ENCODE data around the gene SLC31A1. TPM values are rescaled to one million over a fixed set of nuclear protein-coding genes. Genes with fewer than 3 reads are reported as not detected.

SLC31A1 gene
- total and polyA plus RNA-seq, 5 donors from 2014 or later = 3.1 to 6.1 (median 4.8) TPM

- no peak overlapping the region for H3K27ac Mint-ChIP-seq
- H3K36me3 Mint-ChIP-seq = no peaks in the 10 kb centered on the region
- Histone ChIP-seq H3K36me3 (ENCODE audit: control insufficient read depth, insufficient read depth, low read length) (no peaks in the 10 kb centered on the region), H3K27ac (ENCODE audit: insufficient read depth, low read length, poor library complexity, severe bottlenecking) (no peak overlapping the region), H3K9me3 (ENCODE audit: control insufficient read depth in 2 of 2, low read length in 2 of 2) (no peaks in the 10 kb centered on the region), H3K4me1 (ENCODE audit: control insufficient read depth, insufficient read depth, low read length, poor library complexity, severe bottlenecking) (no peaks in the 10 kb centered on the region), H3K4me3 (ENCODE audit: low read depth, low read length) (no peak overlapping the region), H3K27me3 (ENCODE audit: control insufficient read depth, insufficient read depth, low read length) (no peaks in the 10 kb centered on the region)
- ATAC-seq (ENCODE audit: low read depth in 2 of 2) (no peak), DNase-seq (no peak)
- H3K4me3 Mint-ChIP-seq = no peak overlapping the region
- no peaks in the 10 kb centered on the region for H3K27me3 Mint-ChIP-seq
- peaks cover 0 to 3% (median 0%) of the 10 kb centered on the region in 4 donors for H3K4me1 Mint-ChIP-seq
- H3K9me3 Mint-ChIP-seq = no peaks in the 10 kb centered on the region
These were observed 77.8 kb downstream of the SLC31A1 start for GRCh38 chr9:113298924-113299770.

GRCh38 chr9:113299800-113300292 is 78.5 kb downstream of the SLC31A1 start:
- H3K9me3 Mint-ChIP-seq = no peaks in the 10 kb centered on the region
- H3K4me3 ChIP-seq (ENCODE audit: low read depth, low read length) = no peak overlapping the region
- DNase-seq = no peak
- H3K9me3 ChIP-seq (ENCODE audit: control insufficient read depth in 2 of 2, low read length in 2 of 2) = no peaks in the 10 kb centered on the region
- no peaks in the 10 kb centered on the region for H3K36me3 Mint-ChIP-seq
- no peak overlapping the region for H3K27ac Mint-ChIP-seq
- H3K36me3 ChIP-seq (ENCODE audit: control insufficient read depth, insufficient read depth, low read length) = no peaks in the 10 kb centered on the region
- H3K27me3 Mint-ChIP-seq = no peaks in the 10 kb centered on the region
- no peaks in the 10 kb centered on the region for H3K4me1 ChIP-seq (ENCODE audit: control insufficient read depth, insufficient read depth, low read length, poor library complexity, severe bottlenecking)
- H3K4me3 Mint-ChIP-seq = no peak overlapping the region
- no peak for ATAC-seq (ENCODE audit: low read depth in 2 of 2)
- no peak overlapping the region for H3K27ac ChIP-seq (ENCODE audit: insufficient read depth, low read length, poor library complexity, severe bottlenecking)
- H3K4me1 Mint-ChIP-seq = peaks cover 0 to 3% (median 0%) of the 10 kb centered on the region in 4 donors
- no peaks in the 10 kb centered on the region for H3K27me3 ChIP-seq (ENCODE audit: control insufficient read depth, insufficient read depth, low read length)

- H3K36me3 ChIP-seq (ENCODE audit: control insufficient read depth, insufficient read depth, low read length) = no peaks in the 10 kb centered on the region
- H3K27me3 ChIP-seq (ENCODE audit: control insufficient read depth, insufficient read depth, low read length) = no peaks in the 10 kb centered on the region
- Mint-ChIP-seq H3K36me3 (no peaks in the 10 kb centered on the region), H3K27me3 (no peaks in the 10 kb centered on the region), H3K9me3 (no peaks in the 10 kb centered on the region), H3K27ac (no peak overlapping the region), H3K4me3 (no peak overlapping the region), H3K4me1 (peaks cover 0 to 3% (median 0%) of the 10 kb centered on the region in 4 donors)
- DNase-seq = no peak
- H3K27ac ChIP-seq (ENCODE audit: insufficient read depth, low read length, poor library complexity, severe bottlenecking) = no peak overlapping the region
- H3K9me3 ChIP-seq (ENCODE audit: control insufficient read depth in 2 of 2, low read length in 2 of 2) = no peaks in the 10 kb centered on the region
- no peaks in the 10 kb centered on the region for H3K4me1 ChIP-seq (ENCODE audit: control insufficient read depth, insufficient read depth, low read length, poor library complexity, severe bottlenecking)
- ATAC-seq (ENCODE audit: low read depth in 2 of 2) = no peak
- no peak overlapping the region for H3K4me3 ChIP-seq (ENCODE audit: low read depth, low read length)
These were observed 80.2 kb downstream of the SLC31A1 start for GRCh38 chr9:113301548-113301947.

GRCh38 chr9:113302792-113303418 is 81.6 kb downstream of the SLC31A1 start, which contains the start of gene RNF183:
TSS of gene RNF183 (minus strand) at chr9:113303376. CDS start at chr9:113298184, 5,192 bp downstream.
- Histone ChIP-seq H3K4me3 (ENCODE audit: low read depth, low read length) (no peak within 1 kb of the TSS), H3K9me3 (ENCODE audit: control insufficient read depth in 2 of 2, low read length in 2 of 2) (no peaks in the 10 kb centered on the region), H3K27ac (ENCODE audit: insufficient read depth, low read length, poor library complexity, severe bottlenecking) (no peak within 1 kb of the TSS), H3K27me3 (ENCODE audit: control insufficient read depth, insufficient read depth, low read length) (no peaks in the 10 kb centered on the region), H3K4me1 (ENCODE audit: control insufficient read depth, insufficient read depth, low read length, poor library complexity, severe bottlenecking) (no peaks in the 10 kb centered on the region), H3K36me3 (ENCODE audit: control insufficient read depth, insufficient read depth, low read length) (no peaks in the 10 kb centered on the region)
- Mint-ChIP-seq H3K27ac (peak within 1 kb of the TSS in 2 of 3 donors; percentile 60 to 69), H3K4me1 (peaks cover 0 to 3% (median 0%) of the 10 kb centered on the region in 4 donors), H3K9me3 (no peaks in the 10 kb centered on the region), H3K27me3 (no peaks in the 10 kb centered on the region), H3K4me3 (no peak within 1 kb of the TSS), H3K36me3 (no peaks in the 10 kb centered on the region)
- DNase-seq = no peak
- no peak for ATAC-seq (ENCODE audit: low read depth in 2 of 2)

GRCh38 chr9:113306566-113306965 is 85.2 kb downstream of the SLC31A1 start:
- no peaks in the 10 kb centered on the region for H3K9me3 ChIP-seq (ENCODE audit: control insufficient read depth in 2 of 2, low read length in 2 of 2)
- DNase-seq (no peak), ATAC-seq (ENCODE audit: low read depth in 2 of 2) (no peak)
- H3K36me3 Mint-ChIP-seq = no peaks in the 10 kb centered on the region
- H3K4me1 ChIP-seq (ENCODE audit: control insufficient read depth, insufficient read depth, low read length, poor library complexity, severe bottlenecking) = no peaks in the 10 kb centered on the region
- H3K4me3 Mint-ChIP-seq = no peak overlapping the region
- H3K9me3 Mint-ChIP-seq = no peaks in the 10 kb centered on the region
- H3K27me3 Mint-ChIP-seq = peaks cover 5% of the 10 kb centered on the region
- H3K4me1 Mint-ChIP-seq = no peaks in the 10 kb centered on the region
- H3K36me3 ChIP-seq (ENCODE audit: control insufficient read depth, insufficient read depth, low read length) = no peaks in the 10 kb centered on the region
- H3K27ac Mint-ChIP-seq = no peak overlapping the region
- no peaks in the 10 kb centered on the region for H3K27me3 ChIP-seq (ENCODE audit: control insufficient read depth, insufficient read depth, low read length)
- no peak overlapping the region for H3K27ac ChIP-seq (ENCODE audit: insufficient read depth, low read length, poor library complexity, severe bottlenecking)
- H3K4me3 ChIP-seq (ENCODE audit: low read depth, low read length) = no peak overlapping the region

GRCh38 chr9:113307396-113307975 is 86.1 kb downstream of the SLC31A1 start:
- Mint-ChIP-seq H3K4me1 (no peaks in the 10 kb centered on the region), H3K36me3 (no peaks in the 10 kb centered on the region), H3K4me3 (no peak overlapping the region), H3K27ac (no peak overlapping the region), H3K27me3 (peaks cover 5% of the 10 kb centered on the region), H3K9me3 (no peaks in the 10 kb centered on the region)
- H3K4me3 ChIP-seq (ENCODE audit: low read depth, low read length) = no peak overlapping the region
- DNase-seq (no peak), ATAC-seq (ENCODE audit: low read depth in 2 of 2) (no peak)
- H3K36me3 ChIP-seq (ENCODE audit: control insufficient read depth, insufficient read depth, low read length) = no peaks in the 10 kb centered on the region
- H3K27ac ChIP-seq (ENCODE audit: insufficient read depth, low read length, poor library complexity, severe bottlenecking) = no peak overlapping the region
- no peaks in the 10 kb centered on the region for H3K27me3 ChIP-seq (ENCODE audit: control insufficient read depth, insufficient read depth, low read length)
- no peaks in the 10 kb centered on the region for H3K4me1 ChIP-seq (ENCODE audit: control insufficient read depth, insufficient read depth, low read length, poor library complexity, severe bottlenecking)
- H3K9me3 ChIP-seq (ENCODE audit: control insufficient read depth in 2 of 2, low read length in 2 of 2) = no peaks in the 10 kb centered on the region

- Histone ChIP-seq H3K27me3 (ENCODE audit: control insufficient read depth, insufficient read depth, low read length) (no peaks in the 10 kb centered on the region), H3K27ac (ENCODE audit: insufficient read depth, low read length, poor library complexity, severe bottlenecking) (no peak overlapping the region), H3K4me1 (ENCODE audit: control insufficient read depth, insufficient read depth, low read length, poor library complexity, severe bottlenecking) (no peaks in the 10 kb centered on the region), H3K36me3 (ENCODE audit: control insufficient read depth, insufficient read depth, low read length) (no peaks in the 10 kb centered on the region), H3K4me3 (ENCODE audit: low read depth, low read length) (no peak overlapping the region), H3K9me3 (ENCODE audit: control insufficient read depth in 2 of 2, low read length in 2 of 2) (no peaks in the 10 kb centered on the region)
- Mint-ChIP-seq H3K36me3 (no peaks in the 10 kb centered on the region), H3K9me3 (no peaks in the 10 kb centered on the region), H3K27me3 (peaks cover 5% of the 10 kb centered on the region), H3K4me1 (no peaks in the 10 kb centered on the region), H3K27ac (no peak overlapping the region), H3K4me3 (no peak overlapping the region)
- peak in 2 of 3 donors; percentile 29 to 63 for DNase-seq
- peak in 1 of 2 donors; percentile 37 for ATAC-seq (ENCODE audit: low read depth in 2 of 2)
These were observed 88.0 kb downstream of the SLC31A1 start for GRCh38 chr9:113309204-113309813.
